ENCODE data around the gene SLAMF1. TPM values are rescaled to one million over a fixed set of nuclear protein-coding genes. Genes with fewer than 3 reads are reported as not detected.

Gene SLAMF1
- total and polyA plus RNA-seq, 2 experiments from 2014 or later: not detected

DNA sequence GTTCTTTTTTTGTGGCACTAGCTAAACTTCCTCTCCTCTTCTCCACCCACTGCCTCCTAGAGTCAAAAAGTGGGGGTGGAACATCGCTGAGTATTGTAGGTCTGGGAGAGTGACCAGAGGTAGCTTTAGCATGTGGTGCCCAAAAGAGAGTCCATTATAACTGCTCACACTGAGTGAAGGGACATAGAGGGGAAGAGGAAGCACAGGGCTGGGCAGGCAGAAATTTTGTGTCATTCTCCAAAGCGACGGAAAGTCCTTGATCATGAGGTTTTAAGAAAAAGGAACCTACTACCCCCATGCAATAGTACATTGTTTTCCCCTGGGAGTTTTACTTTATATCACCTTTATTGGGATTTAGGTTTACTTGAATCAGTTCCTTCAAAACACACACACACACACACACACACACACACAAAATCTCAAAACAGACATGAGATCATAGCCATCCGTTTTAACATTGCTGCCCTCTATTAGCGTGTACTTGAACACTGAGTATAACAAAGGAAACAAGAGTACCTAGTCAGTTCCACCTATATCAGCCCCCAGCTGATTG lies 71.7 kb downstream of the SLAMF1 start:
- H3K4me3 Mint-ChIP-seq: no peak overlapping the region
- H3K9me2 ChIP-seq (ENCODE audit: insufficient read depth): no peaks in the 10 kb centered on the region; the same call in 1 of the 2 replicates
- H3K27ac ChIP-seq (ENCODE audit: low read depth): no peak overlapping the region
- 0 out of 2 replicates have a peak overlapping the region, but pooled peaks have one; percentile 18 for H2AFZ ChIP-seq
- H3K4me2 ChIP-seq: no peak overlapping the region
- H3K36me3 ChIP-seq (ENCODE audit: insufficient read depth): no peaks in the 10 kb centered on the region
- no peak for DNase-seq (ENCODE audit: low spot score)
- TF ChIP-seq ZNF462 (CRISPR knock-in tag; IDR thresholded peaks at IDR 0.05) (no peak), EZH2 (IDR thresholded peaks at IDR 0.05; ENCODE audit: low read depth, unreplicated experiment) (no peak), ZNF114 (CRISPR knock-in tag; IDR thresholded peaks at IDR 0.05) (no peak), EZH2phosphoT487 (IDR thresholded peaks at IDR 0.05; ENCODE audit: unreplicated experiment) (no peak), NANOG (IDR thresholded peaks at IDR 0.05; ENCODE audit: borderline replicate concordance) (no peak), ETS1 (IDR thresholded peaks at IDR 0.05) (no peak), CREB1 (CRISPR knock-in tag; IDR thresholded peaks at IDR 0.05; ENCODE audit: low read depth) (no peak), CTCF (conservative IDR thresholded peaks at IDR 0.05; ENCODE audit: low read depth in 2 of 2) (no peak), POLR2AphosphoS5 (IDR thresholded peaks at IDR 0.05; ENCODE audit: low read depth) (no peak), ZNF331 (CRISPR knock-in tag; IDR thresholded peaks at IDR 0.05; ENCODE audit: low read depth) (no peak)
- no peaks in the 10 kb centered on the region for H3K9me3 Mint-ChIP-seq
- no peaks in the 10 kb centered on the region for H3K4me1 ChIP-seq (ENCODE audit: insufficient read depth)
- no peak for ATAC-seq
- H3K36me3 Mint-ChIP-seq (ENCODE audit: low read depth): no peaks in the 10 kb centered on the region
- H3K27me3 Mint-ChIP-seq (ENCODE audit: insufficient read depth, low read depth, poor library complexity): no peaks in the 10 kb centered on the region
- no peaks in the 10 kb centered on the region for H4K20me1 ChIP-seq (replicated peaks; ENCODE audit: insufficient read depth)
- no peak overlapping the region for H3K4me3 ChIP-seq
- H3F3A ChIP-seq (replicated peaks; ENCODE audit: low read depth): no peaks in the 10 kb centered on the region
- H3K27ac Mint-ChIP-seq: no peak overlapping the region
- no peaks in the 10 kb centered on the region for H3K4me1 Mint-ChIP-seq
- no peaks in the 10 kb centered on the region for H3K27me3 ChIP-seq (ENCODE audit: insufficient read depth)
- no peaks in the 10 kb centered on the region for H3K79me2 ChIP-seq (replicated peaks; ENCODE audit: insufficient read depth)

Data from GM23338 (cell line).